ENCODE results near the gene ZBTB20. TPM values are rescaled to one million over a fixed set of nuclear protein-coding genes. Genes with fewer than 3 reads are reported as not detected.

Gene ZBTB20
- total and polyA plus RNA-seq, 4 donors = 3.1 to 57.4 (median 29.3) TPM

DNA sequence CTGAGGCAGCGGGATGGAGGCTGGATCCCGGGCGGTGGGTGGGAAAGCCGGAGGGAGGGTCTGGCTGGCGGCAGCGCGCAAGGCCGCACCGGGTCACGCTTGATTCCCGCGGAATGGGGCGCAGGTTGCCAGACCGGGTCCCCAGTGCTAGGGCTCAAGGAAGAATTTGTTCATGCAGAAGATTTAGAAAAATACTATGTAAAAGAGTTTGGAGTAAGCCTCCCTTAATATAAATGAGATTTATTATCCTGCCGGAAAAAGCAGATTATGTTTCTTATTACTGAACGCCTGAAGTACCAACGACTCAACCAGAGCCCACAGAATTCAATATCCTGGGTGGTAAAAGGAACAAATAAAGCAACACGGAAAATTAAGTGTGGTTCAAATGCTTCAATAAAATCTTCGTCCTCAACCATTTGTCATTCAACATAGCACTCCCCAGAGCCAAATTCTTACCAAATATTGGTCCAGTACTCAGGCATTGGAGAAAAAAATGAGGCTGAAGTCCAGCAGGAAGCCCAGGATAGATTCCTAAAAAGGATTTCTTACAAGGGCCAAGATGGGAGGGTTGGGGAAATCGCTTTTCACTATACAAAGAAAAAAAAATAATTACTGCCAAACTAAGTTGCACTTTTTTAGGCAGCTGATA, 1.2 kb upstream of the ZBTB20 start:
- peak in 1 of 6 donors; percentile 4 for DNase-seq (ENCODE audit: low read depth in 4 of 6, low spot score in 6 of 6)
- no peaks in the 10 kb centered on the region for H3K36me3 ChIP-seq (ENCODE audit: control insufficient read depth, insufficient read depth, low read length)
- peak overlapping the region; percentile 97 for H3K27ac ChIP-seq (ENCODE audit: low read depth, low read length)
- H3K27me3 ChIP-seq (ENCODE audit: control insufficient read depth, insufficient read depth, low read length) = no peaks in the 10 kb centered on the region
- H3K4me3 ChIP-seq (ENCODE audit: low read depth, low read length) = peak overlapping the region; percentile 79
- H3K4me1 ChIP-seq (ENCODE audit: control insufficient read depth, insufficient read depth, low read length) = no peaks in the 10 kb centered on the region
- 0% methylated on average over 11 of the region's 20 CpGs for WGBS (ENCODE audit: insufficient coverage)
- no peaks in the 10 kb centered on the region for H3K9me3 ChIP-seq (ENCODE audit: control insufficient read depth, insufficient read depth, low read length)

DNA sequence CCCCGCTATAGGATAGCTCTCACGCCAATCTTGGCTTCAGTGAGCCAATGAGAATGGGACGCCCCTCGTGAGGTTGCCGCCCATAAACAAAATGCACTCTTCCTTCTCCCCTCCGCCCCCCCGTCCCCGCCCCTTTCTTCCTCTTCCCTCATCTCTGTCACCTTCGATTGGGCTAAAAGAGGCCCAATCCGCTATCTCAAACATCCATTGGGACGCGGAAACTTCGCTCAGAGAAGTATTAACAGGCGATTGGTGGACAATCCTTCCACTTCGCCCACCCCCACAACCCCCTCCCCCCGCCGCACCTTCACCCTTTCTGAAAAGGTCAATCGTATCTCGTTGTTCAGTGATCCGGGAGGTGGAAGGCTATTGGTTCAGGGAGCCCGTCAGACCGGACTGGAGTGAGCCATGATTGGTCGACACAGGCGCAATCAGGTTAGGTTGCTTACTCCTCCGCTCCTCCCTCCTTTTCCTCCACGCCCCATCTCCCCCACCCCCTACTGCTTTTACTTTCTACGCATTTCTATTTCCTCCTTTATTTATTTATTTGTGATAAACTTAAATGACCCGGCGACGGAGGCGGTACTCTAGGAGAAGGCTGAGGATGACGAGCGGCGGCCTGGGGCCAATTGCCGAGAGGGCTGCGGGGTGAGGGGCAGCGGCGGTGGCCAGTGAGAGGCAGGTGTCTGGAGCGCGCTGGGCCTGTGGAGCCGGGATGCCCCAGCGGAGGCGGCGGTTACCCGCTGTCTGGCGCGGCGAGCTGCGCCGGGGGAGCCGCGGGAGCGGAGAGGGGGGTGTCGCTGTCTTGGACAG, 447 bp upstream of the ZBTB20 start:
- DNase-seq (ENCODE audit: low read depth in 4 of 6, low spot score in 6 of 6) = peak; percentile 99 to 100 (median 100)
- H3K4me3 ChIP-seq (ENCODE audit: low read depth, low read length) = peak overlapping the region; percentile 79
- H3K4me1 ChIP-seq (ENCODE audit: control insufficient read depth, insufficient read depth, low read length) = no peaks in the 10 kb centered on the region
- peak overlapping the region; percentile 97 for H3K27ac ChIP-seq (ENCODE audit: low read depth, low read length)
- H3K36me3 ChIP-seq (ENCODE audit: control insufficient read depth, insufficient read depth, low read length) = no peaks in the 10 kb centered on the region
- WGBS (ENCODE audit: insufficient coverage) = under 1% methylated on average over 36 of the region's 54 CpGs
- no peaks in the 10 kb centered on the region for H3K27me3 ChIP-seq (ENCODE audit: control insufficient read depth, insufficient read depth, low read length)
- H3K9me3 ChIP-seq (ENCODE audit: control insufficient read depth, insufficient read depth, low read length) = no peaks in the 10 kb centered on the region

DNA sequence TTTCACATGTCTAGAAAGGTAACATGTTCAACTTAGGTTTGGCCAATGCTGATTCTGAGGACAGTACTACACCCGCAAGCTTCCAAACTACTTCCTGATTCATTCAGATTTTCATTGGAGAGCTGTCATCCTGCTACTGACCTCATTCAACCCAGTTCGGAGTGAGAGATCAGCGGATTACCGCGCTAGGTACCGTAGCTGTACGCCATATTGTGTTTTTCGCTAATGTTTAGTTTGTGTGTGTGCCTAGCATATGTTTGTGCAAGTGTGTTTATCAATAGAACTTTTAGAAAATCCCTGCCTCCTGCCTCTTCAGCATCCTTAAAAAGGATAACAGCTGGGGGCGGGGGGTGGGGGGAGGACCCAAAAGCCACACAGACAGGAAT, 1.1 kb downstream of the ZBTB20 start:
- peak in 4 of 6 donors; percentile 17 to 74 (median 55) for DNase-seq (ENCODE audit: low read depth in 4 of 6, low spot score in 6 of 6)
- no peaks in the 10 kb centered on the region for H3K27me3 ChIP-seq (ENCODE audit: control insufficient read depth, insufficient read depth, low read length)
- 0% methylated on average over 2 of the region's 9 CpGs for WGBS (ENCODE audit: insufficient coverage)
- no peaks in the 10 kb centered on the region for H3K36me3 ChIP-seq (ENCODE audit: control insufficient read depth, insufficient read depth, low read length)
- no peaks in the 10 kb centered on the region for H3K4me1 ChIP-seq (ENCODE audit: control insufficient read depth, insufficient read depth, low read length)
- H3K9me3 ChIP-seq (ENCODE audit: control insufficient read depth, insufficient read depth, low read length) = no peaks in the 10 kb centered on the region
- H3K27ac ChIP-seq (ENCODE audit: low read depth, low read length) = peak overlapping the region; percentile 95
- H3K4me3 ChIP-seq (ENCODE audit: low read depth, low read length) = peak overlapping the region; percentile 75

DNA sequence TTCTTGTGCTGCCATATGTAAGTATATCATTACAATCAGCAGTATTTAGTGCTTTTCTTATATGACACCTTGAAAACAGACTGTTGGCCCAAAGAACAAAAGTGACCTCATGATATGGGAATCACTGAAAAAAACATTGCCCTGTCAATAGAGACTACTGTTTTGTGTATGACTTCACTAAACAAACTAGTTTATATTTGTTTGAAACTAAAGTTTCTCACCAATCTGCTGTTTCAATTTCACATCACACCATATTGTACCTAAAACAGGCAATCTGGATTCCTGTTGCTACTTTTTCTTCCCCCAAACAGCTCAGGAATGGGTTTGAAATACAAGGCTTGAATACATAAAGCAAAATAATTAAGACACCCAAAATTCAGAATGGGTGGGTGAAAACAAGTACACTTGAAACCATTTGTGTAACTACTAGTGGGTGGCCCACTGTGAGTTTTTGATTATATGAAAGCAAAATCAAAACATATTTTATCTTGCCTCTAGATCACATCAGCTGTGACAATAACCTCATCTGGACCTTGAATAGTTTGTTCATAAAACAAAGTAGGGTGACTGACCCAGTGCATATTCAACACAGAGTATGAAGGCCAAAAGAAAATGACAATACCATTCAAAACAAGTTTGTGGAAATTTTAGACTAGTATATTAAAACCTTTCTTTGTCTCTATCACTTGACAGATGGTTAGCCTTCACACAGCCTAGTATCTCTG, 5.9 kb downstream of the ZBTB20 start:
- Histone ChIP-seq H3K27ac (ENCODE audit: low read depth, low read length) (no peak overlapping the region), H3K36me3 (ENCODE audit: control insufficient read depth, insufficient read depth, low read length) (no peaks in the 10 kb centered on the region), H3K9me3 (ENCODE audit: control insufficient read depth, insufficient read depth, low read length) (no peaks in the 10 kb centered on the region), H3K27me3 (ENCODE audit: control insufficient read depth, insufficient read depth, low read length) (no peaks in the 10 kb centered on the region), H3K4me1 (ENCODE audit: control insufficient read depth, insufficient read depth, low read length) (no peaks in the 10 kb centered on the region), H3K4me3 (ENCODE audit: low read depth, low read length) (no peak overlapping the region)
- DNase-seq (ENCODE audit: low read depth in 4 of 6, low spot score in 6 of 6) = peak in 1 of 6 donors; percentile 31

DNA sequence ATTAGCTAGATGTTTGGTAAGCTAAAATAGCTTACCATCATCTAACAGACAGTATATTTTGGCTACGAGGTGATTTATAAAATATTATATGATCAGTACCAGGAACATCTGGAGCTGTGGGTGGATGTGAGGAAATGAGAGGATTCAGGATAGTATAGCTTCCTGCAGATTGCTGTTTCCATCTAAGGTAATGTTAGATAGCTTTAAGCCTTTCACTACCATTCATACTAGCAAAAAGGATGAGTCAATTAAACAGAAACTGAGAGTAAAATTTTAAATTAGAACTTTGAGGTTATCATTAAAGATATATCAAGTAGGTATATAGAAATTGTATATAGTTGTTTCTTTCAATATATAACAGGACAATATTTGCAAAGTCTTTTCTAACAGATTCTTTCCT, 8.0 kb downstream of the ZBTB20 start:
- Histone ChIP-seq H3K9me3 (ENCODE audit: control insufficient read depth, insufficient read depth, low read length) (no peaks in the 10 kb centered on the region), H3K4me1 (ENCODE audit: control insufficient read depth, insufficient read depth, low read length) (no peaks in the 10 kb centered on the region), H3K27me3 (ENCODE audit: control insufficient read depth, insufficient read depth, low read length) (no peaks in the 10 kb centered on the region), H3K36me3 (ENCODE audit: control insufficient read depth, insufficient read depth, low read length) (no peaks in the 10 kb centered on the region), H3K4me3 (ENCODE audit: low read depth, low read length) (no peak overlapping the region), H3K27ac (ENCODE audit: low read depth, low read length) (no peak overlapping the region)
- no peak for DNase-seq (ENCODE audit: low read depth in 4 of 6, low spot score in 6 of 6)
- no CpG with 5 or more reads among the region's 1 CpG for WGBS (ENCODE audit: insufficient coverage)

DNA sequence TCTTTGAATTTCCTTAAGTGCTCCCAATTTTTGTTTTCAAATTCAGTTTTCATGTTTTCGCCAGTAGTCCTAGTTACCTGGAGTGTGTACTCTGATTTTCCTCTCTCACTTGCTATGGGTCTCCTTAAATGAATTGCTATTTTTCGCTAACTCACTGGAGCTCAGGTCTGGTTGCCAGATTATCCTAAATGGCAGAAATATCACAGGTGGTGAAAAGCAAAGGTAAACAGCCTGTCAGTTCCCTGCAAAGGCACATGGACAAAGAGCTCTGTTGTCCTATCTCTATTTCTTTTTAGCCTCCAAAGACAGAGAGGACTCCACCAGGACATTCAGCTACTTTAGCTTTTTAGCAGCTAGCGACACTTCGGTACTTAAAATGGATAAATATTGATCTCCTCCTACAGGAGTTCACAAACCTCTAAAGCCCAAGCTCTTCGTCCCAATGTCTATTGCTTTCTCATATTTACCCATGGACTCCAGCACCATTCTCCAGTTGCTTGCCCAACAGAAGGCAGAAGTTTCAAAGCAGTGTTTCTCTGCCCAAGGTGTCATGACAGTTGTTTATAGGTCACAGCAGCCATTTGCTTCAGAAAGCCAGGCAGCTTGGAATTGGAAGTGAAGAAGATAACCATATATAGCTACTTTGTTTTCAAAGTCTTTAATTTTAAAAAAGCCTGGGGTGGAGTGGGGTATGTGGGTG, 12.3 kb downstream of the ZBTB20 start:
- no peak for DNase-seq (ENCODE audit: low read depth in 4 of 6, low spot score in 6 of 6)
- no peaks in the 10 kb centered on the region for H3K36me3 ChIP-seq (ENCODE audit: control insufficient read depth, insufficient read depth, low read length)
- WGBS (ENCODE audit: insufficient coverage) = 93% methylated on average over 5 of the region's 5 CpGs
- H3K4me3 ChIP-seq (ENCODE audit: low read depth, low read length) = no peak overlapping the region
- no peaks in the 10 kb centered on the region for H3K27me3 ChIP-seq (ENCODE audit: control insufficient read depth, insufficient read depth, low read length)
- H3K4me1 ChIP-seq (ENCODE audit: control insufficient read depth, insufficient read depth, low read length) = no peaks in the 10 kb centered on the region
- H3K9me3 ChIP-seq (ENCODE audit: control insufficient read depth, insufficient read depth, low read length) = no peaks in the 10 kb centered on the region
- H3K27ac ChIP-seq (ENCODE audit: low read depth, low read length) = no peak overlapping the region

DNA sequence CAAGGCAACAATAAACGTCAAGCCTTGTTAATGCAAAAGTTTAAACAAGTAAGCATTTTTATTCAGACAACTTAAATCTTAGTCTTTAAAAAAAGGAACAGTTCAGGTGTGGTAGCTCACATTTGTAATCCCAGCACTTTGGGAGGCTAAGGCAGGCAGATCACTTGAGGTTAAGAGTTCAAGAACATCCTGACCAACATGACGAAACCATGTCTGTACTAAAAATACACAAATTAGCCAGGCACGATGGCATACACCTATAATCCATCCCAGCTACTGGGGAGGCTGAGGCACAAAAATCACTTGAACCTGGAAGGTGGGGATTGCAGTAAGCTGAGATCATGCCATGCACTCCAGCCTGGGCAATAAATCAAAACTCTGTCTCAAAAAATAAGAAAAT, 19.9 kb downstream of the ZBTB20 start:
- no peak overlapping the region for H3K27ac ChIP-seq (ENCODE audit: low read depth, low read length)
- H3K36me3 ChIP-seq (ENCODE audit: control insufficient read depth, insufficient read depth, low read length) = no peaks in the 10 kb centered on the region
- peaks cover 1% of the 10 kb centered on the region for H3K9me3 ChIP-seq (ENCODE audit: control insufficient read depth, insufficient read depth, low read length)
- no CpG with 5 or more reads among the region's 3 CpGs for WGBS (ENCODE audit: insufficient coverage)
- no peak for DNase-seq (ENCODE audit: low read depth in 4 of 6, low spot score in 6 of 6)
- no peak overlapping the region for H3K4me3 ChIP-seq (ENCODE audit: low read depth, low read length)
- no peaks in the 10 kb centered on the region for H3K27me3 ChIP-seq (ENCODE audit: control insufficient read depth, insufficient read depth, low read length)
- H3K4me1 ChIP-seq (ENCODE audit: control insufficient read depth, insufficient read depth, low read length) = no peaks in the 10 kb centered on the region

DNA sequence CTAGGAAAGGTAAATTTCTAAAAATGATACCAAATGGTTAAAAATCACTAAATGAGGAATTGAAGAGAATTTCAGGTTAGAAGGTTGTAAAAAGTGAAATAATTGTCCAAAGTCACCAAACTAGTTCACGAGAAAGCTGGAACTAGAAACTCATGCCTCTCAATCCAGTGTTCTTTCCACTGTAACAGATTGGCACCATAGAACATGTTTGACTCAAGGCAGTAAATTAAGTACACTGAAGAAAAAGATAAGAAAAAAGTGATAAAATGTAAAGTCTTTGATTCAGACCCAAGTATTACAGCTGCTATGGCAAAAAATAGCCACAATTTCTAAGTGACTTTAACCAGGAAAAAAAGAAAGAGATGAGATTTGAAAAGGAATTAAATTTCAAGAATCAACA, 26.5 kb downstream of the ZBTB20 start:
- Histone ChIP-seq H3K36me3 (ENCODE audit: control insufficient read depth, insufficient read depth, low read length) (no peaks in the 10 kb centered on the region), H3K4me3 (ENCODE audit: low read depth, low read length) (no peak overlapping the region), H3K27ac (ENCODE audit: low read depth, low read length) (no peak overlapping the region), H3K9me3 (ENCODE audit: control insufficient read depth, insufficient read depth, low read length) (no peaks in the 10 kb centered on the region), H3K27me3 (ENCODE audit: control insufficient read depth, insufficient read depth, low read length) (no peaks in the 10 kb centered on the region), H3K4me1 (ENCODE audit: control insufficient read depth, insufficient read depth, low read length) (no peaks in the 10 kb centered on the region)
- no CpG with 5 or more reads among the region's 1 CpG for WGBS (ENCODE audit: insufficient coverage)
- no peak for DNase-seq (ENCODE audit: low read depth in 4 of 6, low spot score in 6 of 6)

DNA sequence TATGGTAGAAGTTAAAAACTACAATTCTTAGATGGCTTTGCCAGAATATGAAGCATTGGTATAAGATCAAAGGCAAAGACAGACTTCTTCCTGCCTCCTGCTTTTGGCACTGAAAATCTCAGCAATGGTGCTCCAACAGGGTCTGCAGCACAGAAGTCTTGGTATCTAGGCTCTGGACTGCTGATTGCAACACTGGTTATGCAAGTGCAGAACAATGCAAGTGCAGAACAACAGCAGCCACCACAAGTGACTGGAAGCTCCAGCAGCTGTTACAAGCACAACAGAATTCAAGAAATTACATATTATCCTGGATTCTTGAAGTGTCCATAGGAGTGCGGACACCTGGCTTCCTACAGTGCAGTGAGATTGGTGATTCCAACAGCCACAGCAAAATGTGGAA, 33.7 kb downstream of the ZBTB20 start:
- no peak for DNase-seq (ENCODE audit: low read depth in 4 of 6, low spot score in 6 of 6)
- Histone ChIP-seq H3K36me3 (ENCODE audit: control insufficient read depth, insufficient read depth, low read length) (no peaks in the 10 kb centered on the region), H3K9me3 (ENCODE audit: control insufficient read depth, insufficient read depth, low read length) (no peaks in the 10 kb centered on the region), H3K27ac (ENCODE audit: low read depth, low read length) (no peak overlapping the region), H3K4me3 (ENCODE audit: low read depth, low read length) (no peak overlapping the region), H3K4me1 (ENCODE audit: control insufficient read depth, insufficient read depth, low read length) (no peaks in the 10 kb centered on the region), H3K27me3 (ENCODE audit: control insufficient read depth, insufficient read depth, low read length) (no peaks in the 10 kb centered on the region)
- no CpG with 5 or more reads among the region's 1 CpG for WGBS (ENCODE audit: insufficient coverage)

Data from spinal cord (tissue), 10 donors.